HG03342 (cell line): ENCODE results near the gene OVCH2.
"Not testable (repeated sequence)": the region's sequence is repeated elsewhere in the genome, so short reads cannot be mapped to it uniquely, and the experiment has no call there.

Experiments
- ATAC-seq: cut with Tn5 transposase; IDR thresholded peaks from one replicate; pipeline ENCODE4 v1.9.1; 2021; ENCODE audit warnings: mild to moderate bottlenecking, moderate library complexity; ENCODE audit not compliant: unreplicated experiment

The OVCH2 gene

DNA sequence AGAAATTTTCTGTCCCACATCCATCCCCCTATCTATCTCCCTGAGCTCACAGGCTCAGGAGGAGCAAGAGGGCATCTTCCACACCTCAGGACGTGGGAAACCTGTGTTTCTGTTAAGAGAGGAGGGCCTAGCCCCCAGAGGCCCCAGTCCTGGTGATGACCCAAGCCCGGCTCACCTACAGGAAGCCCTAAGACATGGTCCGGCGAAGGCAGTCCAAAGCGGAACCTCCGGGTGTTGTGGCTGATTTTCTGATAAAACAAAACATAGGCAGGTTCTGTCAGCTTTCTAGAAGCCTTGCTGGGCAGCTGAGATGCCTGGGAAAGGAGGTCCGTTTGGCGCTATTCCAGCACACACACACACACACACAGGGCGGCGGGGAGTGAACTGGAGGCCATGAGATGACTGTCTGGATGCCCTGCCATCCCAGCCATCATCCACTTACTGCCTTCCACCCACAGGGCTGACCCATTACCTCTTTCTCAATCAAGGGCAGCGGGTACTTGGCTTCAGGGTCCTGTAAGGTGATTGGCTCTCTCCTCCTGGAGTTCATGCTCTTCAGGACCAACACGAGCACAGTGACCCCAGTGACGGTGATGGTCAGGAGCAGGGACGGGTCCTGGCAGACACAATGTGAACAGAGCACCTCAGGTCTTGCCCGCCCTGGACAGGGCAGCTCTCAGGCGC lies 33.9 kb downstream of the OVCH2 start:
- ATAC-seq: peak; percentile 19

DNA sequence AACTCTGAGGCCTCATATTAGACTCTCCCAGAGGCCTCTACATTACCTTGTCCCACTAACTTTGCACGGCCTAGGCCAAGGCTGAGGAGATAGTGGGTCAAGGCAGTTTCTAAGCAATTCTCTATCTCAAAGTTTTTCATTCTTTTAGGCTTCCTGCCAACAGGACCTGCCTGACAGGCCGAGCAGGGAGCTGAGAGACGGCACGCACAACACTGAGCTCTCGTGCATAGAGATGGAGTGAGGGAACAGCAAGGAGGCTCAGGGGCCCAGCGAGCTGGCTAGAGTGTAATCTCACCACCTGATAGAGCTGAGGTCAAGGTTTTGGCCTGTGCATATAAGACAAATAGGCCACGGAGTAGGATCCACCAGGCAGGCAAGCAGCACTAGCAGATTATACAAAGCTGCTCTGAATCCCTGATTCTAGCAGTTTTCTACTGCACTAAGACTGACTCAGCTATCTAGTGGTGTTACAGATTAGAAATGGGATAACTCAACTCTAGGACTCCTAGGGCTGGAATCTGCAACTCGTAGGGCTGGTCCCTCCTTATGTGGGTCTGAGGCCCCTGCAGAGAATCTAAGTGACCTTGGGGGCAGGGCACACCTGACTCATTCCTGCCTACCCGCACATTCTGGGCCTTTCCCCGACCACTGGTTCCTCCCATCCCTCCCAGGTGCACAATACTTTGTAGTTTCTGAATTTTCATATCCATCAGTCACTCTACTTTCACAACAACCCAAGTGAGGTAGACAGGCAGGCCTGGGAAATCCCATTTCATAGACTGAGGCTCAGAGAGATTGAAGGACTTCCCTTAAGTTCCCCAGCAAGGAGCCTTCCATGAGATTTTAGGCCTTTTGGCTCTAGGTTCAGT lies 34.7 kb downstream of the OVCH2 start:
- peak; percentile 60 for ATAC-seq

DNA sequence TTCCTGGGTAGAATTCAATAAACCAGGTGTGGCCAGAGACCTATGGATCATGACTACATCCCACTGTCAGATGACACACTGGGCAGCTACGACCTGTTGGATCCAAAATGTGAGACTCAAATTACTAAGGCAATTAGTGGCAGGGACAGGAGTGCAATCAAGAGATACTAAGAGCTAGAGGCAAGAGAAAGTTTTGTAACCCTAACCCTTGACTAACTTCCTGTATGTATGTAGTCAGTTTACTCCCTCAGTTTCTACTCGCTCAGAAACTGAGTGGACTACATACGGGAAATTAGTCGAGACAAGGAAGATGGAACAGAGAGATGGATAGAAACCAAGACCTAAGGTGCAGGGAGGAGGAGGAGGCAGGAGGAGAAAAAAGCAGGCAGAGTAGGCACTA lies 35.6 kb downstream of the OVCH2 start:
- no peak for ATAC-seq

DNA sequence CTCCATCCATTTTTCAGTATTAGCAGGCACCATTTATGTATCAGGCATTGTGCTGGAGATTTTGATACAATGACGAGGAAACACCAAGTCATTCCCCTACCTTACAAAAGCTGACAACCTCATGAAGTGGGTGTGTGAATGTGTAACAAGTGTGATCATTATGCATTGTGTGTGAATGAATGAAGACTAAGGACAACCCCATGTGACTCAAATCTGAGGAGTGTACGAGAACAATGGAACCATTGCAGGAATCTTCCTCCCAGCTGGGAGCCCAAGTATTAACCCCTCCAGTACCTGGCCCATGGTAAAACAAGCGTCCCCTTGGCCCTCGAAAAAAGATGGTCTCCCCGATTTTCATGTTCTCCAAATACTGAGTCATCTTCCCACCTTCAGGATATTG lies 37.4 kb downstream of the OVCH2 start:
- no peak for ATAC-seq

DNA sequence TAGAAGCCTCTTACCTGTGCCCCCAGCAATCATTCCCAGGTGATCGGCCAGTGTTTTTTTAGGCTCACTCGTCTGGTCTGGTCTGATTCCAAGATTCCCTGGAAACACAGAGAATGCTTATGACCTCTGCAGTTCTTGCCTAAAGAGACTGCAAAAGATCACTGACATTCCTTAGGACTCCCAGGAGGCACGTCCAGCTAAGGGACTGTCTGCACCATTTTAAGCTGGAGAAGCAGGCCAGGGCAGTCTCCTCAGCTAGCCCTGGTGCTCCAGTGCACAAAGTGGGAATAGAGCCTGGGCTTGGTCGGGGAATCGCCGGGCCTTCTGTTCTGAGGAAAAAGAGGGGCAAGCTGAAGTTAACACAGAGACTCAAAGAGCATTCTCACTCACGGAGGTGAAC lies 37.8 kb downstream of the OVCH2 start:
- ATAC-seq: no peak

DNA sequence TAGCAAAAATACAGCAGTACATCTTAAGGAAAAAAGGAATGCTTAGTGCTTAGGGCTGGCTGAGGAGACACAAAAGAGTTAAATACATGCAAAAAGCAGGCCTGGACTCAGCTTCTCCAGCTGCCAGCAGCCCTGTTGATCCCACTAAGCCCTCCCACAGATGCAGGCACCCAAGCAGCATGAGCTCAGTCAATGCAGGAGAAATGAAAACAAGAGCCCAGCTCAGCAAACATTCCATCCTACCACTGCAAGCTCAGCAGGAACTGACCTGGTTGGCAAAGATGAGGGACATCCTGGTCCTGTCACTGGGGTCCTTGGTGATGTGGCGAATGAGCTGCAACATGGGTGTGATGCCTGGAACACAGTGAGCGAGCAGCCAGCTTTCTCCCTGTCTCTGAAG lies 38.8 kb downstream of the OVCH2 start:
- ATAC-seq: no peak

DNA sequence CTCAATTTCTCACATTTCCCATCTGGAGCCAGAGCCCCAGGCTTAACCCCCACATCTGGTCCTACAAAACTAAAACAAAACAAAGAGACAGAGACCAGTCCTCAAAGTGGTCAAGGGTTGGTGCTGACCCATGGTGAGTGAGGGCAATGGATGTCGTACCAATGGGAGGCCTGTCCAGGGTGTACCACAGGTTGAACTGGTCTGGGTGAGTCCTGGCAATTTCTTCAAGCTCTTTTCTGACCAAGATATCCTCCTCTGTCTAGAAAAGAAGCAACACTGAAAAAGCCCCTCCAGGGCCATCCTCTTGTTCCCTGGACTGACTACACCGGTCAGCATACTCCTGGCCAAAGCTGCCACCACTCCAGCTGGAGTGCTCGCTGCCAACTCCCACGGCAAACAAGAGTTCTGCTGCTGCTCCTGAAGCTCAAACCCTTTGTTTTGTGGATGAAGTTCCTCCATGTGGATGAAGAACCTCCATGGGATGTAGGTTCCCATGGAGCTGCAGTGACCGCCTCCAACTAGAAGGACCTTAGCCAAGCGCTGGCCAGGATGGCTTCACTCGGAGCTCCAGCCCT lies 39.9 kb downstream of the OVCH2 start:
- ATAC-seq: no peak

DNA sequence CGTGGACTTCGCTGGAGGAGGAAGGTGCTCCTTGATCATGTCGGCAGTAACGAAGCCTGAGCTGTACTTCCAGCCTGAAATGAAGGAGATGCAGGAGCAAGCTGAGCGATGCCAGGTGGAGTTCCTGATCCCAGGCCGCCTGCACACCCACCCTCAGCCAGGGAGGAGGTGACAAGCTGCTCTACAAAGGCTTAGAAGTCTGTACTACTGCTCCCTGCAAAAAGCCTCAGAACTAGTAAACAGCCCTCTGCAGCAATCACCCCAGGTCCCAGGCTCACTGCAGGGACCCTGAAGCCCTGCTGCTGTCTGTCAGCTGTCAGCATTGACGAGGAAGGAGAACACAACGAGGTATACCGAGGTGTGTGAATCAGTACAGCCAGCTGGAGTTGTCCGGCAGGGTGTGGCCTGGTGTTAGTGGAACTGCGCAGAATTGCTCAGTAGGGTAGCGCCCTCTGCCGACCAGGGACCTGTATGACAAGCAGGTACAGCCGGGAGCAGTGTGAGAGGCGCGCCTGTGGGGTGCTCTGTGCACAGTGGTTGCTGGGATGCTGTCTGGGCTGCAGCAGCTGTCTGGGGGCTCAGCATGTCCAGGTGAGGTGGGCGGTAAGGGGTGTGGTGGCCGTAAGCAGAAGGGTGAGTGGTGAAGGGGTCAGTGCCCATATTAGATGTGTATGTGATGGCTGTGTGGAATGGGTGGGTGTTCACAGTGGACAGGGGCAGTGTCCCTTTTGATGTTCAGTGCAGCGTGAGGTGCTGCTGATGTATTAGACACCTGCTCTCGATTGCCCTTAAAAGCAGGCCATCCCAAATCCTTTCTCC lies 40.6 kb downstream of the OVCH2 start:
- ATAC-seq: peak; percentile 98

DNA sequence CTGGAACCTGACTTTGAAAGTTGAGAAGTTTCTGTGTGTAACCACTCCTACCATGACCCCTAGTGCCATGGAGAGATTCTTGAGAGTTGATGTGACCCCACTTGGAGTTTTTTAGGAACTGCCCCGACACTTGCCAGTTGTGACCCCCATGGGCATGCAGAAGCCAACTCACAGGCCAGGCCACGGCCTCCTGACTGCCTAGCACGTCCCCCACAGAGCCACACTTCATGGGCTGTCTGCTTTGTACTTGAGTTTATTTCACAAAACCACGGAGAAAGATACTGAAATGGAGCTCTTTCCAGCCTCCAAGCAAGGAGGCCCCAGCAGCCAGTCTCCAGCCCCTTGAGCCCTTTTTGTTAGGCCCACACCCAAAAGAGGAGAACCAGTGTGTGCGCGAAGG lies 41.4 kb downstream of the OVCH2 start:
- no peak for ATAC-seq

DNA sequence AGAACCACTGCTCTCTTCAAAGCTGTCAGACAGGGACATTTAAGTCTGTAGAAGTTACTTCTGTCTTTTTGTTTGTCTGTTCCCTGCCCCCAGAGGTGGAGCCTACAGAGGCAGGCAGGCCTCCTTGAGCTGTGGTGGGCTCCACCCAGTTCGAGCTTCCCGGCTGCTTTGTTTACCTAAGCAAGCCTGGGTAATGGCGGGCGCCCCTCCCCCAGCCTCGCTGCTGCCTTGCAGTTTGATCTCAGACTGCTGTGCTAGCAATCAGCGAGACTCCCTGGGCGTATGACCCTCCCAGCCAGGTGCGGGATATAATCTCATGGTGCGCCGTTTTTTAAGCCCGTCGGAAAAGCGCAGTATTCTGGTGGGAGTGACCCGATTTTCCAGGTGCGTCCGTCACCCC lies 42.7 kb downstream of the OVCH2 start:
- ATAC-seq: not testable (repeated sequence)

DNA sequence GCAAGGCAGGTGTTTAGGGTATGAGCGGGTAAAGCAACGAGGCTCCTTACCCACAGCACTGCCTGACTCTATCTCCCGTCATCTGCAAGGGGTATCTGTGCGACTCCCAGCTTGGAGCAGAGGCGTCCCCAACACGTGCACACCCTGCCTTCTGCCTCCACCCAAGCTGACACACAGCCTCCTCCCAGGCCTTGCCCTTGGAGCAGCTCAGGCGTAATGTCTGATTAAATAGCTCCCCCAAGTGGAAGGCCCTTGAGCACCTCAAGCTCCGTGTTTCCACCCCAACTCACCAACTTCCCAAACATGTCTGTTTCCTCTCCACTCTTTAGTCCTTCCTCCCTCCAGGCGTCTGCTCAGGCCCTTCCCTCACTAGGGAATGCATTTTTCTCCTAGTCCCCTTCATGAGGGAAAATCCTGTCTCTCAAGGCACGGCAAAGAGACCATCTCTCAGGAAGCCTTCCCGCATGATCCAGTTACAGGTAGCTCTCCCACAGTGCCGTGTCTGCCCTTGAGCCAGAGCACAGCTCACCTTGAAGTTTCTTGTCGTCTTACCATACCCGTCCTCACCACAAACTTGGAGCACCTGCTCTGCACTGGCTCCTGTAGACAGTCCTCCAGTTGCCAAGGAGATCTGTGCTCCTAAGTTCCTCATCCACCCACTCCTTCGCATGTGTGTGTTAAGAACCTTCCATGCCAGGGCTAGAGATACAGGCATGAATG lies 48.8 kb downstream of the OVCH2 start:
- no peak for ATAC-seq

DNA sequence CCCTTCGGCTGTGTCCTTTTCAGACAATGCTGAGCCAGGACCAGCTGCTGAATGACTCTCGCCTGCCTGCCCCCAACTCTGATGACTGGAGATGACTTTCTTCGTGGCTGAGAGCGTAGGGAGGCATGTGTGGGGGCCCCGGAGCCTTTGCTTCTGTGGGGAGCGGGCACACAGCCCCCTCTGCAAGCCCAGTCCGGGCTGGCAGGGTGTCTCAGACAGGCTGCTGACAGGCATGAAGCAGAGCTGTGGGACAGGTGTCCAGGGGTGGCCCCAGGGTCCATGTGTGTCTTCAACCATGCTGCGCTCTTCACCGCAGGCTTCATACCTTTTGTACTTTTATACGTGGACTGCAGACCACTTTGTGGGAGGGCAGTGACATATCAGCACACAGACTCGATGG lies 49.6 kb downstream of the OVCH2 start:
- ATAC-seq: no peak

DNA sequence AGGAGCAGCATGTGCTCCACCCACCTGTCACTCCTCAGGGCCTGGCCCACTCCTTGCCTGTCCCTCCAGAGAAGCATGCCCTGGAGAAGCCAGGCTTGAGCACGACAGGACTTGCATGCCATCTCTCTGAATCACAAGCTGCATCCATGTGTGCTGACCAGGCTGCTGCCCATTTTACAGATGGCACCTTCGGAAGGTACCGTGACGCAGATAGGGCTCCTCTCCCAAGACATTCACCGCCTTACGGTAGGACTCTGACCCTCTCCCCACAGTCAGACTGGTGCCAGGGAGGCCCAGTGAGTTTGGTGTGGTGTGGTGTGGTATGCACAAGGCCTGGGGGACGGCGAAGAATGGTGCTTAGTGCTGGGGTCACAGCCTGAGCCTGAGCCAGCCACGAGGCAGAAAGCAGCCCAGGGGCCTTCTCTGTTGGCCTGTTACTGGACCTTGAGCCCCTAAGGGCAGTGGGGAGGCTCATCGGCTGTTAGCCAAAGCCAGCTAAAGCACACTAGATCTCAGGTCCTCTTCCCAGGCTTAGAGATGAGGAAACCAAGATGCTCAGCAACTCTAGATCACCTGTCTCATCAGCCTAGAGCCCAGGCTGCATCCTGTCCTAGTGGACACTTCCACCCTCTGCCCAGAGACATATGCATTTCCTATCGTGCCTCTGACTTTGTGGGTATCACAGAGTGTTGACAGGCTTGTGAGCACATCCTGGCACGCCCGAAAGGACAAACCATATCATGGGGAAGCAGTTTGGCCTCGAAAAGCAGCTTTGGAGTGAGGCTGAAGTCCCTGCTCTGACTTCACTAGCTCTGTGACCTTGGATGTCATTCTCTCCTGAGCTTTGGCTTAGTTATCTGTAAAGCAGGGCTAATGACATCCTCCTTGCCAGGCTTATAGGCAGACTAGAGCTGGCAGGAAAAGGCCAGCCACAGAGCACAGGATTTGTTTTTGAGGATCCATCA lies 50.7 kb downstream of the OVCH2 start:
- no peak for ATAC-seq

DNA sequence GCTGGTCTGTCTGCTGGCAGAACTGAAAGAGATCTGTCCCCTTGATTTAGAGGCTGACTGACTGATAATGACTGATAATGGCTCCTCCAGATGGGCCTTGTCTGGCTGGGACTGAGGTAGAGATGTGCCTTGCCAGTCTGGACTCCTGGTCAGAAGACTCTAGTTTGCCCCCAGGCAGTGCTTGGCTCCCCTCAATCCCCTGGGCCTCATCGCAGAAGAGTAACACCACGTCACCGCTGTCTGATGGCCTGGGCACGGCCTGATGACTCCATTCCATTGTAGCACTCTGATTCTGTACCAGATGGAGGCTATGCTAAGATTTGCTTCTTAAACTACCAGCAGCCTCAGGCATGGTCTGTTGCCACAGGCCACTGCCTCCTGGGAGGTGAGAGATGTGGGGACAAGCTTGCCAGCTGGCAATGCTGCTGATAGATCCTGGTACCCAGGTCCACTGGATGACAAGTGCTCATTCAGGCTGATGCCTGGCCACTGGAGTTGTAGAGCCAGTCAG lies 52.0 kb downstream of the OVCH2 start:
- ATAC-seq: no peak

DNA sequence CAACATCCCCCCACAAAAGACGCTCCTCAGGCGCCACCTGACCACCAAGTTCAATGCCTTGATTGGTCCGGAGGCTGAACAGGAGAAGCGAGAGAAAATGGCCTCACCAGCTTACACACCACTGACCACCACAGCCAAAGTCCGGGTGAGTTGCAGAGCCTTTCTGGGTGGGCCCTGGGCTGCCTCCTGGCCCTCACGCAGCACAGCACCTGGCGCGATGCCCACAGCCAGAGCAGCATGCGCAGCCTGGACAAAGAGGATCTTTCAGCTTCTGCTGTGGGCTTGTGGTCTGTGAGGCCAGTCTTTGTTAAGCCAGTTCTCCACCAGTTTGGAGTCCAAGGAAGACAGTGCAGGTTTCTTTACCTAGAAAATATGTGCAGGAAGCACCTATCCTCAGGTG lies 54.6 kb downstream of the OVCH2 start:
- ATAC-seq: no peak

DNA sequence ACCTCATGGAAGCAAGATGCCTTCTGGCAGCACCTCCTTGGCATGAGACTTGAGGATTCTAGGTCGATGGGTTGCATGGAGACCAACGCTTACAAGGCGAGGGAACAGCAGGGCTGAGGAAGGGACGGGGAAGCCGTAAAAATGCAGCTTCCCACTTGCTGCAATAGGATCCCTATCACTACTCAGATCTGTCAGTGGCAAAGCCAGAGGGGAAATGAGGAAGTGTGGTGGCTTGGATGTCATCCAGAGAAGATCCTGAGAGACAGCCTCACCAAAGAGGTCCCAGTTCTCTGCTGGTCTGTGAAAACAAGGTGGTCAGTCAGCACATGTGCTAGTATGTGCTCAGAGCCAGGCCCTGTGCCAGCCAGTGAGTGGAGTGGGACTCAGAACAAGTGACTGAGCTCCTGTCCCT lies 55.1 kb downstream of the OVCH2 start:
- no peak for ATAC-seq

DNA sequence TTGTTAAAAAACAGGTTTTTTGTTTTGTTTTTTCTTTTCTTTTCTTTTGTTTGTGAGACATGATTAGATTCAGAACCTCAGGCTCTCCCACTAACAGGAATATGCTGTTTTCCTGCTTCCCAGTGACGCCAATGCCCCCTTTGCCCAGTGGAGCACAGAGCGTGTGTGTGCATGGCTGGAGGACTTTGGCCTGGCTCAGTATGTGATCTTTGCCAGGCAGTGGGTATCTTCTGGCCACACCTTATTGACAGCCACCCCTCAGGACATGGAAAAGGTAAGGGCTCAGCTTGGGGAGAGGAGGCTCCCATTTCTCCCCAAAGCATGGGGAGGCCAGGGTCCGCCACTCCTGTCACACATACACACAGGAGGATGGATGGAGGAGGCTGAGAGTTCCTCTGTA lies 58.0 kb downstream of the OVCH2 start:
- no peak for ATAC-seq

DNA sequence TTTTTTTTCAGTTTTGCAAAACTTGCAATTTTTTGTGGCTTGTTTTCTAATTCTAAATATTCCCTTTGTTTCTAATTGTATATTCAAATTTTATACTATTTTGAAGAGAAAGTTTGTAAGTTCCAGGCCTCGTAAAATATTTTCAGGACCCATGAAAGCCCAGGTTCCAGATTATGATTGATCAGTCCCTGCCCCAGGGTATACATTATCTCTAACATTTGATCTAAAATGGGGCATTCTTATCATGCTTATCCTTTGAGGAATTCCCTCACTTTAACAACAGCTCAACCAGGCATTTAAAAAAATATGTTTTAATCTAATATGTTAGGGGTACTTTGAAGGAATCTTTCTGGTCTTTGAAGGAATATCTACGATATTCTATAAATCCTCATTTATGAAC lies 59.4 kb downstream of the OVCH2 start:
- no peak for ATAC-seq

DNA sequence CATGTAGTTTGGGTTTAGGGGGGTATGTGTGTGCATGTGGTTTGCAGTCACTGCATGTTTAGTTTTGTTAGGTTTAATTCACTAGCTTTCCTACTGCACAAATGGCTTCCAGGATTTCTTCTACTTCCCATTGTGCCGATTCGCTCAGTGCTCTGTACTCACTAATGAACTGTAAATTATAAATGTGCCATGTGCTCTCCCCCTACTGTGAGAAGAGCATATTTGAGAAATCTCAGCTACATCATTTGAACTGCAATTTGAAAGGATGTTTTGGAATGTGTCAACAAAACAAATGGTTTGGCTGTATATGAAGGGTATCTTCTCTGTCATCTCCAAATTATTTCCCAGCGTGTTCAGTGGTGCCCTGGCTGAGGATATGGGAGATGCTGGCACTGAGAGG lies 61.1 kb downstream of the OVCH2 start:
- no peak for ATAC-seq
